HG03575 (cell line): ENCODE measurements around the gene DGKE.
A peak's percentile ranks its signal among the peaks of the same experiment; 100 is the strongest.

Experiments used
- ATAC-seq: cut with Tn5 transposase; IDR thresholded peaks from one replicate; pipeline ENCODE4 v1.9.1; 2021; ENCODE audit not compliant: unreplicated experiment, insufficient number of reproducible peaks, low FRiP score; ENCODE audit errors: extremely low read depth

The DGKE gene

DNA sequence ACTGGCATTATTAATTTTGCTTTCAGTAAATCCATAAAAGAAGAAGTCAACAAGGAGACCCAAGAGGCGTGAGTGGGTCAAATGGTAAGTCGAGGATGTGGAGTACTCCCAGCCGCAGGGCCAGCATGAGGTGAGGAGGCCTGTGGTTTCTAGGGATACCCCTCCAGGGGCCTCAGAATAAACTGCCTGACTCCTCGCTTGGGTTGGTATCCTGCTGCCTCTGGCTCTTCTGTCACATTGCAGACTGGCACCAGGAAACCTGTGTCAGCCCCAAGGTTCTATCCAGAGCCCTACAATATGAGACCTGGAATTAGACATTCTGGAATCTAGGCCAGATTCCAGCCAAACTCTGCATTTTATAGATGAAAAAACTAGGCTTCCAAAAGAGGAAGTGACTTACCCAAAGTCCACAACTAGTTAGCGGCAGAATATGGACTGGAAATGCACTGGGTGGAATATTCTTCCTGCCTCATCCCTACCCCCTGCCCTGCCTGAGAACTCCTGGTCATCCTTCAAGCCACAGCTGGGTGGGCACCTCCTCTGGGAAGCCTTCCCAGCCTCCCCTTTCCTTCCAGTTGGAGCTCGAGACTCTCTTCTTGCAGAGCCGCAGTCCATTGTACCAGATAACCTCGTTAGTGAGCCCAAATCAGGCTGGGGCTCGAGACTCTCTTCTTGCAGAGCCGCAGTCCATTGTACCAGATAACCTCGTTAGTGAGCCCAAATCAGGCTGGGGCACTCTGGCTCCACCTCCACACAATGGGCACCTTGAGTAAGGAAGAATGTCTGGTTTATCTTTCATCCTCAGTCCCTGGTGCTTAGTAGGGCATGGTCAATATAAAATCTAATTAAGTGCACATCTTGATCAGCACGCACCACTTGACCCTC is 22.8 kb upstream of the DGKE start:
- no peak for ATAC-seq

- ATAC-seq: no peak
Measured at GRCh38 chr17:56812901-56813388, 21.0 kb upstream of the DGKE start.

GRCh38 chr17:56815711-56816110 is 18.2 kb upstream of the DGKE start:
- no peak for ATAC-seq

- no peak for ATAC-seq
Measured at GRCh38 chr17:56817066-56817465, 16.9 kb upstream of the DGKE start.

DNA sequence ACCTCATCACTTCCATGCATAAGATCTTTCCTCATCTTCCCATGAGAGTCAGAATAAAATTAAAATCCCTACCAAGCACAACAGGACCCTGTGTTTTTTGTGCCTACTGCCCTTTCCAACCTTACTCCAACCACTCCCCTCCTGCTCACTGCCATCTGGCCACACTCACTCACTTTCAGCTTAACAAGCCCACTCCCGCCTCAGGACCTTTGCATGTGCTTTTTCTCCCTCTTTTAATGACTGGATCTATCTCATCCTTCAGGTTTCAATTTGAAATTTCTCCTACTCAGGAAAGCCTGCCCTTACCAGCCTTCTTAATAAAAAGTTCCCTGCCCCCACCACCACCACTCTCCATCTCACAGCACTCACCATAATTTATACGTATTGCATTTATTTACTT is 14.9 kb upstream of the DGKE start:
- ATAC-seq: no peak

GRCh38 chr17:56819431-56820145 is 14.4 kb upstream of the DGKE start:
- ATAC-seq: no peak

GRCh38 chr17:56820207-56820606 is 13.7 kb upstream of the DGKE start:
- ATAC-seq: no peak

- no peak for ATAC-seq
Measured at GRCh38 chr17:56821847-56822534, 12.0 kb upstream of the DGKE start.

GRCh38 chr17:56822725-56823124 is 11.2 kb upstream of the DGKE start:
- ATAC-seq: no peak

DNA sequence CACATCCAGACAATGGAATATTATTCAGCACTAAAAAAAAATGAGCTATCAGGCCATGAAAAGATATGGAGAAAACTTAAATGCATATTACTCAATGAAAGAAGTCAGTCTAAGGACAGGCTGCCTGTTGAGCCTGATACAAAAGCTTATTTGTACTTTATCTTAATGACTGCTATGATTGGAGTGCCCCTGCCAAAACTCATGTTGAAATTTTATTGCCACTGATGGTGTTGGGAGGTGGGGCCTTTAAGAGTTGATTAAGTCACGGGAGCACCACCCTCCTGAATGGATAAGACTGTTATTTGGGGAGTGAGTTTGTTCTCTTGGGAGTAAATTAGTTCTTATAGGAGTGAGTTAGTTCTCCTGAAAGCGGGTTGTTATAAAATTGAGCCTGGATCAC is 10.1 kb upstream of the DGKE start:
- no peak for ATAC-seq

- no peak for ATAC-seq
Measured at GRCh38 chr17:56824503-56824902, 9.4 kb upstream of the DGKE start.

DNA sequence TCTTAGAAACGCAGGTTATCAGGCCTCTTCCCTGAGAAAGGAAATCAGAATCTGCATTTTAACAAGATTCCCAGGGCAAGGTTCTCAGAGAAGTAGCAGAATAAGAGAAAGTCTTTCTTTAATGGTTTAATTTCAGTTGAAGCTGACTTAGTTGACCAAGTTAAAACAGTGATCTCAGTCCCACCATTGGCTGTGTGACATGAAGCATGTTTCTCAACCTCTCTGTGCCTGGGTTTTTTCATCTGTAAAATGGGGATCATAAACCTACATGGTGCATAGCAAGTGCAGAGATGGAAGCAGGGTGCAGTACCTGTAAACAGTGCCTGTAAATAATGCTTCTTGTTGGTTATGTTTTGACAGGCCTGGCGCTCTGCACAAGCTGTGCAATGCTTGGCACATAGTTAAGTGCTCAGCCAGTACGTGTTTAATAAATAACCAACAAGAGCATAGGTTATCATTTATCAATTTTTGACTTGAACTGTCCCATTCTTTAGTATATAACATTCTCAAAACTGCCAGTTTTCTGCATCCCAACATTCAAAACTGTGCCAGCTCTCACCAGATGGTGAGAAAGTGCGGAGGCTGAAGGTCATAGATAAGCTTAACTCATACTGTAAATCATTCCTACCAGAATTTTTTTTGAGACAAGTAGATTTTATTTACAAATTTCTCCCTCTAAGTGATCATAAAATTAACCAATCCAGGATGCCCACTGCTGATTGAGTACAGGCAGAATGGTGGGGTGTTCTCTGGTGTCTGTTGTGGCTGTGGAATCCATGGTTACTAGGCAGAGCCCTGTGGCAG is 7.1 kb upstream of the DGKE start:
- ATAC-seq: no peak

- ATAC-seq: no peak
Measured at GRCh38 chr17:56830726-56831368, 3.1 kb upstream of the DGKE start.

DNA sequence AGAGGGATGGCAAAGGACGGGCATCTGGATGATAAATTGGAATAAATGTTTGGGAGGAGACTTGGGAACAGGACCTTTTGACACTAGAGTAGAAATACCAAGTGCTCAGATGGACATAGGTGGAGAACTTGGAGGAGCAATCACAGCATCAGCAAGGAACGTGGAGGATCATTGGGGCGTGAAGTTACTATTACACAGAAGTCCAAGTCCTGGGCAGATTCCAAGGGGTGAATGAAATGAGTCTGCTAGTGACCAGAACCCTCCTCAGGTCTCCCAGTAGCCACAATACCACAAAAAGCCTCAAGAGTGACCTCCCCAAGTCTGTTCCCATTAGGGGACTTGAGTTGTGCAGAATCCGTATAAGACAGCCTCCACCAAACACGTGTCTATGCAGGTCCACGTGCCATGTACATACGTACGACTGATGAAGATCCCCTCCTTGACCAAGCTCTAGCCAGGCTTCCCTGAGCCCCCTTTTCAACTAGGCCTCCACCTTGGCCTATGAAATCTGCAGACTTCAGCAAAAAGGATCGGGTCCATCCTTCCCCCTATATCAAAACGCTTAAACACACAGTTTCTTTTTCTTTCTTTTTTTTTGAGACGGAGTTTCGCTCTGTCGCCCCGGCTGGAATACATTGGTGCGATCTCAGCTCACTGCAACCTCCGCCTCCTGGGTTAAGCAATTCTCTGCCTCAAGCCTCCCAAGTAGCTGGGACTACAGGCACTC is 2.4 kb upstream of the DGKE start:
- ATAC-seq: no peak

GRCh38 chr17:56832446-56832845 is 1.5 kb upstream of the DGKE start:
- no peak for ATAC-seq

DNA sequence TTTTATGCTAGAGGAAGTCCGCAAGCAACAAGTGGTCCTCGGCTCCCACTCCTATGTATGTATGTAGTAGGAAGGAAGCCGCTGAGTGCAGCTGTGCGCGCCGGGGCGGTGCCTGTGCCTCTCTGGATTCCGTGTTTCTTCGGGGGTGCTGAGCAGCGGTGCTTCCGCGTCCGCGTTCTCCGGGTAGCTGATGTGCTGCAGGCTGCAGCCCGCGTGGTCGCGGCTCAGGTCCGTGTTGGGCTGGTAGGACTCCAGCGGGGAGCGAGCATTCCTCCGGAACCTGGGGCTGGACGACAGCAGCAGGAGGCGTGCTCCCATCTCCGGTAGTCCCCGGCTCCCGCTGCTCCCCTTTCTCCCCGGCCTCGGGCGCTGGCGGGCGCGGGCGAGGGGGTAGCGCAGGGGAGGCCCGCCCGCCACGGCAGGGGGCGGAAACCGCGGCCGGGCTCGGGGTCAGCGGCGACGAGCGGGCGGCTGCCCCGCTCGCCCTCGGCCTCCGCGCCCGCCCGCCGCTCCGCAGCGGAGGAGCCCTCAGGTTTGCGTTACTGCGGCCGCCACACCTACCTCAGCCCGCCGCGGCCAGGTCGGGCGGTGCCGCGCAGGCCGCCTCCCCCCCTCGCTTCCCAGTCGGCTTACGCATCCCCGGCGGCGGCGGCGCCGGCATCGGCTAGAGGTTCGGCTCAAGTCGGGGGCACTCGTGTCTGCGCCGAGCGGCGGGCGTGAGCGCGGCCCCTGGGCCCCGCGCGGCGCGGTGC is 718 bp upstream of the DGKE start:
- peak; percentile 20 for ATAC-seq
